ENCODE measurements around the gene NT5DC4. TPM values are rescaled to one million over a fixed set of nuclear protein-coding genes. Genes with fewer than 3 reads are reported as not detected.

The NT5DC4 gene
- total RNA-seq, 4 donors from 2014 or later: not detected

GRCh38 chr2:112698834-112699515 is 21.8 kb upstream of the NT5DC4 start:
- no peaks in the 10 kb centered on the region for H3K27me3 ChIP-seq
- intact Hi-C loops (cut with DNase I; ENCODE audit: low total_unique reads): no loop called here
- H3K36me3 ChIP-seq: no peaks in the 10 kb centered on the region
- DNase-seq: no peak
- no peak for TF ChIP-seq POLR2A (IDR thresholded peaks at IDR 0.05)
- no peak for TF ChIP-seq CTCF (IDR thresholded peaks at IDR 0.05)
- no peaks in the 10 kb centered on the region for H3K9me3 ChIP-seq
- no peak overlapping the region for H3K4me3 ChIP-seq
- H3K27ac ChIP-seq: no peak overlapping the region
- H3K4me1 ChIP-seq: no peaks in the 10 kb centered on the region

GRCh38 chr2:112699984-112700667 is 20.7 kb upstream of the NT5DC4 start:
- H3K27ac ChIP-seq: no peak overlapping the region

GRCh38 chr2:112701052-112701451 is 19.8 kb upstream of the NT5DC4 start:
- intact Hi-C loops (cut with DNase I; ENCODE audit: low total_unique reads): no loop called here
- no peaks in the 10 kb centered on the region for H3K36me3 ChIP-seq
- no peaks in the 10 kb centered on the region for H3K9me3 ChIP-seq
- TF ChIP-seq CTCF (IDR thresholded peaks at IDR 0.05): no peak
- no peak for TF ChIP-seq POLR2A (IDR thresholded peaks at IDR 0.05)
- H3K27ac ChIP-seq: no peak overlapping the region
- no peaks in the 10 kb centered on the region for H3K27me3 ChIP-seq
- no peak overlapping the region for H3K4me3 ChIP-seq
- H3K4me1 ChIP-seq: no peaks in the 10 kb centered on the region
- no peak for DNase-seq

More at GRCh38 chr2:112699984-112700667, 20.7 kb upstream of the NT5DC4 start:
- TF ChIP-seq CTCF (IDR thresholded peaks at IDR 0.05) (no peak), POLR2A (IDR thresholded peaks at IDR 0.05) (no peak)
- no peaks in the 10 kb centered on the region for H3K4me1 ChIP-seq
- H3K4me3 ChIP-seq: no peak overlapping the region
- intact Hi-C loops (cut with DNase I; ENCODE audit: low total_unique reads): no loop called here
- no peaks in the 10 kb centered on the region for H3K27me3 ChIP-seq
- no peaks in the 10 kb centered on the region for H3K9me3 ChIP-seq
- no peaks in the 10 kb centered on the region for H3K36me3 ChIP-seq
- no peak for DNase-seq

- Histone ChIP-seq H3K4me3 (no peak overlapping the region), H3K27me3 (no peaks in the 10 kb centered on the region), H3K9me3 (no peaks in the 10 kb centered on the region), H3K4me1 (no peaks in the 10 kb centered on the region), H3K27ac (no peak overlapping the region), H3K36me3 (no peaks in the 10 kb centered on the region)
- DNase-seq: no peak
- TF ChIP-seq POLR2A (IDR thresholded peaks at IDR 0.05) (no peak), CTCF (IDR thresholded peaks at IDR 0.05) (no peak)
- intact Hi-C loops (cut with DNase I; ENCODE audit: low total_unique reads): no loop called here
Observed at GRCh38 chr2:112703684-112704083, 17.1 kb upstream of the NT5DC4 start.

GRCh38 chr2:112705575-112705974 is 15.2 kb upstream of the NT5DC4 start:
- intact Hi-C loops (cut with DNase I; ENCODE audit: low total_unique reads): no loop called here
- Histone ChIP-seq H3K4me1 (no peaks in the 10 kb centered on the region), H3K4me3 (no peak overlapping the region), H3K36me3 (no peaks in the 10 kb centered on the region), H3K27me3 (no peaks in the 10 kb centered on the region), H3K9me3 (no peaks in the 10 kb centered on the region), H3K27ac (no peak overlapping the region)
- TF ChIP-seq POLR2A (IDR thresholded peaks at IDR 0.05) (no peak), CTCF (IDR thresholded peaks at IDR 0.05) (no peak)
- no peak for DNase-seq

Data from uterus (tissue), 4 donors.